ENCODE results near the gene APPL2.

DNA sequence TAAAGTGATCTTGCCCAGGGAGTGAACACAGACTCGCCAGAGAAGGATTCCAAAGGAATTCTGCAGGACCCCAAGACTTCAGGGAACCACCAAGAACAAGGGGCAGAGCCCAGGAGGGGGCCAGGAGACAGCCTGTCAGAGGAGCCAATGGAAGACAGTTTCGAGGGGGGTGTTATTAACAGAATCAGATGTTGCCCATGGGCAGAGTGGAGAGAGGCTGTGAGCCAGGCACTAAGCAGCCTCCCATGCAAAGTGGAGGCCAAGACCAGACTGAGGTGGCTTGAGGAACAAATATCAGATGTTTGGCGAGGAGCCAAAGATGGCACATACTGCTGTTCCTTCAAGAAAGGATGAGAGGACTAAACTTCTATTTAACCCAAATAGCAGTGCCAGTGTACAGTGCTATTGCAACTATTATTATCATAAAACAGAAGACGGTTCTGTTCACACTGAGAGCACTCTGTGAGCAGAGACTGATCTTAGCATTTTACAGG, 12.6 kb downstream of the APPL2 start:
- no peak for TF ChIP-seq GATA2 (IDR thresholded peaks at IDR 0.05; ENCODE audit: low read depth, low read length)
- no peak for TF ChIP-seq GATA3 (IDR thresholded peaks at IDR 0.05; ENCODE audit: low read depth, low read length)
